ENCODE results near the gene DNAAF5.

DNAAF5 gene

DNA sequence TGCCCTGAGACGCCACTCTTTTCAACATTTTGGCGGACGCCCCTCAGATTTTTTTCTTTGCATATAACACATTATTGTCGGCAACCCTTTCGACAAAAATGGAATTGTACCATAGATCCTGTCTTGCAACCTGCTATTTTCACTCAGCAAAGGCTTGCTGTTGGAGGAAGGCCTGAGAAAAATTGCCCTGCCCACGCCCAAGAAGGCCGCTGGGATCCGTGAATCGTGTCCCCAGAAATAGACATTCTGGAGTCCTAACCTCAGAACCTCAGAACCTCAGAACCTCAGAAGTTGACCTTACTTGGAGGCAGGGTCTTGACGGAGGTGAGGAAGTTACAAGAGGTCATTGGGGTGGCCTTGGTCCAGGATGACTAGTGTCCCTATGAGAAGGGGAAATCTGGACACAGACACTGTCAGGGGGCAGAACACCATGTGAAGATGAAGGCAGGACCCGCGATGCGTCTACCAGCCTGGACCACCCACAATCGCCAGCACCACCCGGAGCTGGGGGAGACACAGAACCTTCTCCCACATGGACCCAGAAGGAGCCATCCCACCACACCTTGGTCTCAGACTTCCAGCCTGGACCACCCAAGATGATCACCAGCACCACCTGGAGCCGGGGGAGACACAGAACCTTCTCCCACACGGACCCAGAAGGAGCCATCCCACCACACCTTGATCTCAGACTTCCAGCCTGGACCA lies 19.1 kb upstream of the DNAAF5 start:
- H3K4me3 ChIP-seq (ENCODE audit: low read depth, low read length): no peak overlapping the region
- no peak for TF ChIP-seq CTCF (IDR thresholded peaks at IDR 0.05; ENCODE audit: low read depth, low read length, missing control alignments)
- no peak for DNase-seq (ENCODE audit: low read depth)
- in situ Hi-C loops (cut with HindIII; ENCODE audit: low sequenced_read_pairs): no loop called here

- in situ Hi-C loops (cut with HindIII; ENCODE audit: low sequenced_read_pairs): no loop called here
- no peak for TF ChIP-seq CTCF (IDR thresholded peaks at IDR 0.05; ENCODE audit: low read depth, low read length, missing control alignments)
- no peak overlapping the region for H3K4me3 ChIP-seq (ENCODE audit: low read depth, low read length)
- DNase-seq (ENCODE audit: low read depth): no peak
Measured at GRCh38 chr7:710161-710560, 16.3 kb upstream of the DNAAF5 start.

DNA sequence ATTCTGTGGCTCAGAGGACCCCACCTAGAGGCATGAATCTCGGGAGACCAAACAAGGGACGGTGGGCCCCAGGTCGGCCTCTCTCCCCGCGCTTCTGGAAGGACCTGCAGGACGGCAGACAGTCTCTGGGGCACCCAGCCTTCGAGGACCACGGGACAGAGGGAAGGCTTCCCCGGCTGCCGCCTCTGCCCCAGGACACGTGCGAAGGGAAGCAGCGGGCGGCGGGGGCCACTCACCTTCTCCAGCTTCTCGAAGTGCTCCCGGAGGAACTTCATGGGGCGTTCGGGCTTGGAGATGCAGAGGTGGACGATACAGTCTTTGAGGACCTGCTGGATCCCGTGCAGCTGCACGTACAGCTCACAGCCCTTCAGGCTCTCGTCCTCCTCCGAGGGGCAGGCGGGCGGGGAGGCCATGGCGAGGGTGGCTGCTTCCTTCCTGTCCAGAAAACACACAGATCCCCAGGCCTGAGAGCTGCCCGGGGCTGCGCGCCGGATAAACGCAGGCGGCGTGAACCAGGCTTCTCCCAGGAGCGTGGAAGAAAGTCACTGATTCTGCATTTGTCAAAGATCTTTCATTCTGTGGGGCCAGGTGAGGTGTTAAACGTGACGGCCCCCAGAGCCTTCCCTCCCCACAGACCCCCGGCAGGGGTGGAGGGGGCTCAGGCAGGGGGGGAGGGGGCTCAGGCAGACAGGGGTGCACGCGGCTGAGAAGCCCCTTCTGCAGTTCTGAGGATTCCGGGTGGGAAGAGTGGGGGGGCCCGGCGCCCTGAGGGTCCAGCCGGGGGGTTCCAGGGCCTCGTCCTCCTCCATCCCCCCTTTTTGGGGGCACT lies 15.2 kb upstream of the DNAAF5 start:
- no peak for TF ChIP-seq CTCF (IDR thresholded peaks at IDR 0.05; ENCODE audit: low read depth, low read length, missing control alignments)
- DNase-seq (ENCODE audit: low read depth): no peak
- in situ Hi-C loops (cut with HindIII; ENCODE audit: low sequenced_read_pairs): no loop called here
- H3K4me3 ChIP-seq (ENCODE audit: low read depth, low read length): peak overlapping the region; percentile 47

GRCh38 chr7:711922-712380 lies 14.5 kb upstream of the DNAAF5 start:
- in situ Hi-C loops (cut with HindIII; ENCODE audit: low sequenced_read_pairs): no loop called here
- no peak for TF ChIP-seq CTCF (IDR thresholded peaks at IDR 0.05; ENCODE audit: low read depth, low read length, missing control alignments)
- peak overlapping the region; percentile 47 for H3K4me3 ChIP-seq (ENCODE audit: low read depth, low read length)
- no peak for DNase-seq (ENCODE audit: low read depth)

GRCh38 chr7:712381-713138 lies 13.9 kb upstream of the DNAAF5 start:
- no peak for DNase-seq (ENCODE audit: low read depth)
- no peak for TF ChIP-seq CTCF (IDR thresholded peaks at IDR 0.05; ENCODE audit: low read depth, low read length, missing control alignments)
- in situ Hi-C loops (cut with HindIII; ENCODE audit: low sequenced_read_pairs): no loop called here
- peak overlapping the region; percentile 47 for H3K4me3 ChIP-seq (ENCODE audit: low read depth, low read length)

- TF ChIP-seq CTCF (IDR thresholded peaks at IDR 0.05; ENCODE audit: low read depth, low read length, missing control alignments): no peak
- in situ Hi-C loops (cut with HindIII; ENCODE audit: low sequenced_read_pairs): no loop called here
- DNase-seq (ENCODE audit: low read depth): no peak
- no peak overlapping the region for H3K4me3 ChIP-seq (ENCODE audit: low read depth, low read length)
Measured at GRCh38 chr7:713139-713457, 13.4 kb upstream of the DNAAF5 start.
